Astrocyte (in vitro differentiated cells and primary cell): ENCODE measurements around the gene OTUD5. TPM values are rescaled to one million over a fixed set of nuclear protein-coding genes. Genes with fewer than 3 reads are reported as not detected.
A peak's percentile ranks its signal among the peaks of the same experiment; 100 is the strongest.

Source experiments
- DNase-seq: peaks from one replicate; pipeline ENCODE4 v3.0.0-alpha.2; 2010; ENCODE audit warnings: low read depth
- FAIRE-seq: peaks from 2 replicates; lab custom pipeline; 2011; peaks lifted over from hg19 to GRCh38; lab: Jason Lieb, UNC
- H2AFZ ChIP-seq: 2 replicates; pipeline ENCODE4 v1.6.0; 2012; ENCODE audit warnings: low read depth, low read length, inconsistent platforms
- H3K27ac ChIP-seq: 2 replicates; pipeline ENCODE4 v1.5.1; 2011; ENCODE audit warnings: low read depth, low read length, inconsistent platforms
- H3K27me3 ChIP-seq: 2 replicates; pipeline ENCODE4 v1.6.0; 2011; ENCODE audit warnings: low read length, inconsistent platforms; ENCODE audit not compliant: insufficient read depth
- H3K36me3 ChIP-seq: 2 replicates; pipeline ENCODE4 v1.5.1; 2011; ENCODE audit warnings: low read length, inconsistent platforms; ENCODE audit not compliant: insufficient read depth
- H3K4me1 ChIP-seq: 2 replicates; pipeline ENCODE4 v1.5.1; 2011; ENCODE audit warnings: low read length, inconsistent platforms; ENCODE audit not compliant: insufficient read depth
- H3K4me2 ChIP-seq: 2 replicates; pipeline ENCODE4 v1.6.0; 2012; ENCODE audit warnings: low read length, inconsistent platforms
- H3K4me3 ChIP-seq: 2 replicates; pipeline ENCODE4 v1.5.1; 2011; ENCODE audit warnings: low read depth, mild to moderate bottlenecking, low read length, inconsistent platforms; ENCODE audit not compliant: insufficient read depth
- H3K79me2 ChIP-seq: 2 replicates; pipeline ENCODE4 v1.6.0; 2012; ENCODE audit warnings: mild to moderate bottlenecking, low read length, inconsistent platforms; ENCODE audit not compliant: insufficient read depth
- H3K9ac ChIP-seq: 2 replicates; pipeline ENCODE4 v1.6.0; 2012; ENCODE audit warnings: mild to moderate bottlenecking, low read length, inconsistent platforms
- H3K9me3 ChIP-seq: 2 replicates; pipeline ENCODE4 v1.5.1; 2012; ENCODE audit warnings: low read depth, mild to moderate bottlenecking, low read length, inconsistent platforms; ENCODE audit not compliant: insufficient read depth
- H4K20me1 ChIP-seq: 2 replicates; pipeline ENCODE4 v1.6.0; 2012; ENCODE audit warnings: low read length, inconsistent platforms; ENCODE audit not compliant: insufficient read depth
- H3K27ac Mint-ChIP-seq: one replicate; pipeline ENCODE4 v1.8.0; 2021; ENCODE audit warnings: mild to moderate bottlenecking, mixed read lengths; ENCODE audit not compliant: unreplicated experiment
- H3K27me3 Mint-ChIP-seq: one replicate; pipeline ENCODE4 v1.8.0; 2021; ENCODE audit warnings: low read depth, mixed read lengths; ENCODE audit not compliant: unreplicated experiment
- H3K36me3 Mint-ChIP-seq: one replicate; pipeline ENCODE4 v1.8.0; 2021; ENCODE audit warnings: low read depth, mixed read lengths; ENCODE audit not compliant: unreplicated experiment
- H3K4me1 Mint-ChIP-seq: one replicate; pipeline ENCODE4 v1.8.0; 2021; ENCODE audit warnings: low read depth, mixed read lengths; ENCODE audit not compliant: unreplicated experiment
- H3K4me3 Mint-ChIP-seq: one replicate; pipeline ENCODE4 v1.8.0; 2021; ENCODE audit warnings: mild to moderate bottlenecking, moderate library complexity, mixed read lengths; ENCODE audit not compliant: unreplicated experiment
- H3K9me3 Mint-ChIP-seq: one replicate; pipeline ENCODE4 v1.8.0; 2021; ENCODE audit warnings: mild to moderate bottlenecking, mixed read lengths; ENCODE audit not compliant: unreplicated experiment
- EZH2 ChIP-seq: IDR thresholded peaks from 2 replicates; pipeline ENCODE4 v1.6.1; 2012; ENCODE audit warnings: mild to moderate bottlenecking, low read length, inconsistent platforms; ENCODE audit not compliant: insufficient read depth
- total RNA-seq: library from RNA; stranded (reverse); gene quantifications from 2 replicates; pipeline ENCODE4 v1.2.1, GENCODE V29; 2021
- TF ChIP-seq, protein P1 (sequence below): IDR thresholded peaks from 2 replicates; pipeline ENCODE4 v1.5.1; 2011; ENCODE audit warnings: low read depth, mild to moderate bottlenecking, inconsistent platforms, low read length, moderate library complexity; ENCODE audit not compliant: insufficient read depth

OTUD5 gene
- total RNA-seq, 1 donor from 2014 or later, result 56.1 TPM

DNA sequence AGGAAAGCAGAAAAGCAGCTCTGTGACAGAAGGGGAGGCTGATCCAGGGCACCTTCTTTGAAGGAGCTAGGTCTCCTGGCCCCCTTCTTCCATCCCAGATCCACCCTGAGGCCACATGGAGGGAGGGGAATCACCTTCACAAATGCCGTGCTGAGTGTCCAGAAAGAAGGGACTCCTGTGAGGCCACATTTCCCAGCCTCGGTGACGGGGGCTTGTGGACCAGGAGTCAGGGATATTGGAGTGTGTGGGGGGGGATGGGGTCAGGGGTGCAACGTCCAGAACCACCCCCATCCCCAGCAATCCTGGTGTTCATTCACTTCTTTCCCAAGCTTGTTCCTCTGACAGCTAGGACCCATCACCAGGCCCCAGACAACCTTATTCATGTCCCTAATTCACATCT, 64.5 kb downstream of the OTUD5 start:
- FAIRE-seq (no peak), DNase-seq (no peak)
- Histone ChIP-seq H4K20me1 (peaks cover 4% of the 10 kb centered on the region), H3K36me3 (no peaks in the 10 kb centered on the region), H3K4me3 (no peak overlapping the region), H3K4me2 (no peak overlapping the region), H2AFZ (no peak overlapping the region), H3K27ac (no peak overlapping the region), H3K9ac (no peak overlapping the region), H3K9me3 (no peaks in the 10 kb centered on the region), H3K4me1 (peaks cover 7% of the 10 kb centered on the region), H3K27me3 (no peaks in the 10 kb centered on the region), H3K79me2 (peaks cover 15% of the 10 kb centered on the region)
- H3K4me1 Mint-ChIP-seq, result peaks cover 6% of the 10 kb centered on the region
- no peaks in the 10 kb centered on the region for H3K9me3 Mint-ChIP-seq
- H3K27me3 Mint-ChIP-seq, result no peaks in the 10 kb centered on the region
- no peak for TF ChIP-seq EZH2
- TF ChIP-seq, protein P1, sequence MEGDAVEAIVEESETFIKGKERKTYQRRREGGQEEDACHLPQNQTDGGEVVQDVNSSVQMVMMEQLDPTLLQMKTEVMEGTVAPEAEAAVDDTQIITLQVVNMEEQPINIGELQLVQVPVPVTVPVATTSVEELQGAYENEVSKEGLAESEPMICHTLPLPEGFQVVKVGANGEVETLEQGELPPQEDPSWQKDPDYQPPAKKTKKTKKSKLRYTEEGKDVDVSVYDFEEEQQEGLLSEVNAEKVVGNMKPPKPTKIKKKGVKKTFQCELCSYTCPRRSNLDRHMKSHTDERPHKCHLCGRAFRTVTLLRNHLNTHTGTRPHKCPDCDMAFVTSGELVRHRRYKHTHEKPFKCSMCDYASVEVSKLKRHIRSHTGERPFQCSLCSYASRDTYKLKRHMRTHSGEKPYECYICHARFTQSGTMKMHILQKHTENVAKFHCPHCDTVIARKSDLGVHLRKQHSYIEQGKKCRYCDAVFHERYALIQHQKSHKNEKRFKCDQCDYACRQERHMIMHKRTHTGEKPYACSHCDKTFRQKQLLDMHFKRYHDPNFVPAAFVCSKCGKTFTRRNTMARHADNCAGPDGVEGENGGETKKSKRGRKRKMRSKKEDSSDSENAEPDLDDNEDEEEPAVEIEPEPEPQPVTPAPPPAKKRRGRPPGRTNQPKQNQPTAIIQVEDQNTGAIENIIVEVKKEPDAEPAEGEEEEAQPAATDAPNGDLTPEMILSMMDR, result no peak
- H3K27ac Mint-ChIP-seq, result no peak overlapping the region
- no peak overlapping the region for H3K4me3 Mint-ChIP-seq
- peaks cover 3% of the 10 kb centered on the region for H3K36me3 Mint-ChIP-seq

DNA sequence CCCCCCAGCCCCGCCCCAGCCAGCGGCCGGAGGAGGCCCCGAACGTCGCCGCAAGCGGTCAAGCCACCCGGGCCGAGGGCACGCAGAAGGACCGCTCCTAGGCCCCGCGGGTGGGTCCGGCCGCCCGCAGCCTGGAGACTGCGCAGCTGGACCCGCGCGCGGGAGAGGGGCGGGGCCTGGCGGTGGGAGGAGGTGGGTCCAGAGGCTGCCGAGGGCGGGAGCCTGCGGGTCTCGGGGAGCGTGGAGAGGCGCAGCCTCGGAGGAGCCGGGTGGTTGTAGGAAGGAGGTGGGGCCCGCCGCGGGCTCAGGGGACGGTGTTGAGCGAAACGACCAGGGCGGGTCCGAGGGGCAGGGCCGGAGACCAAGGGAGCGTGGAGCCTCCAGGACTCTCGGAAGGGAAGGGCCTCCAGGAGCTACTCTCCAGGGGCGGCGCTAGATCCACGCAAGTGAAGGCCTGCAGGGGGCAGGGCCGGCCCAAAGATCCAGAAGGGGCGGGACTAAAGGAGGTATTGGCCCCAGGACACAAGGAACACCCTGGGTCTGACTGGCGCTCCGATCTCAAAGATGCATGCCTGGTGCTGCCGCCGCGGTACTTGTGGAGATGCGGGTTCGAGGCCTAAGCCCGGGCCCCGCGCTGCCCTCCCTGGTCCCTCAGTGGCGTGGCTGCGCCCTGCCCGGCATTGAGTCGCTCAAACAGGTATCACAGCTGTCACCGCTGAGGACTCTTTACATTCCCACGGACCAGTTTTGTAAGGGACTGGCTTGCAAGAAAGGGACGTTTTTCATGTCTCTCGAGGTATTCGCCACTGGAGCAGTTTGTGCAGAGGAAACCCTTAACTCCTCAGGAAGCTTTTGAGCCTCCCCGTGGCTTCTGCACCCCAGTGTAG, 65.8 kb downstream of the OTUD5 start:
- Histone ChIP-seq H3K36me3 (no peaks in the 10 kb centered on the region), H3K79me2 (peaks cover 11% of the 10 kb centered on the region), H2AFZ (peak overlapping the region; percentile 26), H3K9ac (peak overlapping the region; percentile 46), H3K4me1 (peaks cover 7% of the 10 kb centered on the region), H3K27me3 (no peaks in the 10 kb centered on the region), H3K4me3 (peak overlapping the region; percentile 48), H3K9me3 (no peaks in the 10 kb centered on the region), H3K27ac (no peak overlapping the region), H4K20me1 (peaks cover 2% of the 10 kb centered on the region), H3K4me2 (peak overlapping the region; percentile 86)
- FAIRE-seq (no peak), DNase-seq (peak; percentile 62)
- peak overlapping the region; percentile 73 for H3K4me3 Mint-ChIP-seq
- H3K9me3 Mint-ChIP-seq, result no peaks in the 10 kb centered on the region
- H3K27ac Mint-ChIP-seq, result no peak overlapping the region
- H3K36me3 Mint-ChIP-seq, result peaks cover 3% of the 10 kb centered on the region
- peaks cover 6% of the 10 kb centered on the region for H3K4me1 Mint-ChIP-seq
- H3K27me3 Mint-ChIP-seq, result no peaks in the 10 kb centered on the region
- no peak for TF ChIP-seq EZH2
- TF ChIP-seq, protein P1, result no peak
